ENCODE measurements around the gene BRAF.

- TF ChIP-seq POLR2A (IDR thresholded peaks at IDR 0.05; ENCODE audit: low read length) (no peak), GATA1 (IDR thresholded peaks at IDR 0.05; ENCODE audit: low read depth, low read length) (no peak)
These were observed 13.0 kb downstream of the BRAF start for GRCh38 chr7:140911746-140912145.

Measured in erythroblast (primary cell).